SK-N-SH treated with all-trans-retinoic acid at 6 μM for 48 hours (cell line): Measurements from ENCODE around the gene GPC5.

Experiments used
- ATAC-seq: fragments of 200-7000 bp; cut with Tn5 transposase; 3 replicates; pipeline ENCODE4 v1.9.1; 2020; ENCODE audit warnings: mild to moderate bottlenecking, moderate library complexity
- ARNTL ChIP-seq: fragments of 450-650 bp; formaldehyde crosslinking; IDR thresholded peaks from 2 replicates; pipeline ENCODE4 v1.5.0; 2020; ENCODE audit warnings: low read depth, mild to moderate bottlenecking, moderate library complexity, borderline replicate concordance
- BACH2 ChIP-seq: fragments of 250-450 bp; sonication (Bioruptor Pico); IDR thresholded peaks from 2 replicates; pipeline ENCODE4 v1.9.0; 2021; ENCODE audit warnings: mild to moderate bottlenecking, borderline replicate concordance
- CREB5 ChIP-seq: fragments of 250-450 bp; sonication (Bioruptor Pico); IDR thresholded peaks from 2 replicates; pipeline ENCODE4 v1.5.1; 2020; ENCODE audit warnings: low read depth, mild to moderate bottlenecking, moderate library complexity
- CSDC2 ChIP-seq: fragments of 250-450 bp; sonication (Bioruptor Pico); IDR thresholded peaks from 2 replicates; pipeline ENCODE4 v1.5.0; 2020; ENCODE audit warnings: mild to moderate bottlenecking, moderate library complexity
- ESRRG ChIP-seq: fragments of 250-450 bp; sonication (Bioruptor Pico); IDR thresholded peaks from 2 replicates; pipeline ENCODE4 v1.6.1; 2021; ENCODE audit warnings: mild to moderate bottlenecking
- GLIS3 ChIP-seq: fragments of 250-450 bp; sonication (Bioruptor Pico); IDR thresholded peaks from 2 replicates; pipeline ENCODE4 v1.5.0; 2020; ENCODE audit warnings: mild to moderate bottlenecking, moderate library complexity
- ISL1 ChIP-seq: fragments of 250-450 bp; sonication (Bioruptor Pico); IDR thresholded peaks from 2 replicates; pipeline ENCODE4 v2.1.2; 2022; ENCODE audit warnings: mild to moderate bottlenecking, moderate library complexity
- OSR1 ChIP-seq: fragments of 250-450 bp; sonication (Bioruptor Pico); IDR thresholded peaks from 2 replicates; pipeline ENCODE4 v1.8.0; 2022; ENCODE audit warnings: moderate library complexity, mild to moderate bottlenecking, inconsistent platforms
- PPARA ChIP-seq: fragments of 250-450 bp; sonication (Bioruptor Pico); IDR thresholded peaks from 2 replicates; pipeline ENCODE4 v1.5.0; 2020; ENCODE audit warnings: mild to moderate bottlenecking, borderline replicate concordance
- RARB ChIP-seq: fragments of 250-450 bp; sonication (Bioruptor Pico); IDR thresholded peaks from 2 replicates; pipeline ENCODE4 v1.8.0; 2021; ENCODE audit warnings: mild to moderate bottlenecking, moderate library complexity
- TCF4 ChIP-seq: fragments of 250-450 bp; sonication (Bioruptor Pico); IDR thresholded peaks from 2 replicates; pipeline ENCODE4 v1.8.0; 2021; ENCODE audit warnings: mild to moderate bottlenecking, moderate library complexity, borderline replicate concordance
- TOX ChIP-seq: fragments of 250-450 bp; sonication (Bioruptor Pico); IDR thresholded peaks from 2 replicates; pipeline ENCODE4 v1.8.0; 2021; ENCODE audit warnings: mild to moderate bottlenecking, moderate library complexity, borderline replicate concordance
- ZC3H10 ChIP-seq: fragments of 250-450 bp; sonication (Bioruptor Pico); IDR thresholded peaks from 2 replicates; pipeline ENCODE4 v1.5.1; 2021; ENCODE audit warnings: mild to moderate bottlenecking, moderate library complexity
- ZFP3 ChIP-seq: fragments of 250-450 bp; sonication (Bioruptor Pico); IDR thresholded peaks from 2 replicates; pipeline ENCODE4 v1.5.0; 2020; ENCODE audit warnings: mild to moderate bottlenecking, moderate library complexity
- ZFP30 ChIP-seq: fragments of 450-650 bp; formaldehyde crosslinking; IDR thresholded peaks from 2 replicates; pipeline ENCODE4 v1.5.0; 2022; ENCODE audit warnings: mild to moderate bottlenecking, moderate library complexity
- ZNF565 ChIP-seq: fragments of 450-650 bp; formaldehyde crosslinking; conservative IDR thresholded peaks from 2 replicates; pipeline ENCODE4 v1.5.0; 2020; ENCODE audit warnings: low read depth, mild to moderate bottlenecking, moderate library complexity
- ZNF70 ChIP-seq: fragments of 450-650 bp; formaldehyde crosslinking; IDR thresholded peaks from 2 replicates; pipeline ENCODE4 v1.5.0; 2020; ENCODE audit warnings: mild to moderate bottlenecking, moderate library complexity
- ZNF8 ChIP-seq: fragments of 450-650 bp; formaldehyde crosslinking; IDR thresholded peaks from 2 replicates; pipeline ENCODE4 v1.5.0; 2020; ENCODE audit warnings: mild to moderate bottlenecking, moderate library complexity
- TF ChIP-seq, protein P1 (sequence below): fragments of 250-450 bp; sonication (Bioruptor Pico); IDR thresholded peaks from 2 replicates; pipeline ENCODE4 v1.8.0; 2021; ENCODE audit warnings: low read depth, mild to moderate bottlenecking, moderate library complexity, borderline replicate concordance
- TF ChIP-seq, protein P2 (sequence below): fragments of 250-450 bp; sonication (Bioruptor Pico); IDR thresholded peaks from 2 replicates; pipeline ENCODE4 v1.8.0; 2020; ENCODE audit warnings: mild to moderate bottlenecking, moderate library complexity, borderline replicate concordance
- TF ChIP-seq, protein P3 (sequence below): fragments of 250-450 bp; sonication (Bioruptor Pico); IDR thresholded peaks from 2 replicates; pipeline ENCODE4 v1.5.1; 2021; ENCODE audit warnings: mild to moderate bottlenecking, moderate library complexity
- TF ChIP-seq, protein P4 (sequence below): fragments of 250-450 bp; sonication (Bioruptor Pico); IDR thresholded peaks from 2 replicates; pipeline ENCODE4 v1.5.0; 2020; ENCODE audit warnings: mild to moderate bottlenecking, moderate library complexity

The GPC5 gene

DNA sequence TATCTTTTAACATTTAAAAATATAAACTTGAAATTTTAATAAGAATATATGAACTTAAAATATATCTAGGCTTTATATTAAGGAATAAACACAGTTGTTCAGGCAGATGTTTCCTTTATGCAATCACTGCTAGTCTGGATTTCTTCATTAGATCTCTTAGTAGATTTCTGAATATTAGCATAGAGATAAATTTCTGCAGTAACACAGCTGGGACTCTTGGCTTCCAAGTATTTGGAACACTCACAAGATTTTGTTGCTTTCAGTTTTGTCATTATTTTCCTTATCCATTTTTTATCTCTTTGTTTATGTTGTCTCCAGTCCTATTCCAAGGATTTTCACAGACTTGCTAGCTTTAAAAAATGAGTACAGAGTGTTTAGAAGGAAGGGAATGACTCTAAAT, 857.1 kb downstream of the GPC5 start:
- TF ChIP-seq ZNF8 (no peak), ZNF70 (CRISPR knock-in tag) (no peak), OSR1 (no peak), GLIS3 (CRISPR knock-in tag) (no peak), ISL1 (no peak), ZC3H10 (CRISPR knock-in tag) (no peak), CSDC2 (no peak), ESRRG (CRISPR knock-in tag) (no peak), PPARA (no peak)
- TF ChIP-seq, protein P1, sequence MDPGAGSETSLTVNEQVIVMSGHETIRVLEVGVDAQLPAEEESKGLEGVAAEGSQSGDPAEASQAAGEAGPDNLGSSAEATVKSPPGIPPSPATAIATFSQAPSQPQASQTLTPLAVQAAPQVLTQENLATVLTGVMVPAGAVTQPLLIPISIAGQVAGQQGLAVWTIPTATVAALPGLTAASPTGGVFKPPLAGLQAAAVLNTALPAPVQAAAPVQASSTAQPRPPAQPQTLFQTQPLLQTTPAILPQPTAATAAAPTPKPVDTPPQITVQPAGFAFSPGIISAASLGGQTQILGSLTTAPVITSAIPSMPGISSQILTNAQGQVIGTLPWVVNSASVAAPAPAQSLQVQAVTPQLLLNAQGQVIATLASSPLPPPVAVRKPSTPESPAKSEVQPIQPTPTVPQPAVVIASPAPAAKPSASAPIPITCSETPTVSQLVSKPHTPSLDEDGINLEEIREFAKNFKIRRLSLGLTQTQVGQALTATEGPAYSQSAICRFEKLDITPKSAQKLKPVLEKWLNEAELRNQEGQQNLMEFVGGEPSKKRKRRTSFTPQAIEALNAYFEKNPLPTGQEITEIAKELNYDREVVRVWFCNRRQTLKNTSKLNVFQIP (CRISPR knock-in tag): no peak
- TF ChIP-seq, protein P2, sequence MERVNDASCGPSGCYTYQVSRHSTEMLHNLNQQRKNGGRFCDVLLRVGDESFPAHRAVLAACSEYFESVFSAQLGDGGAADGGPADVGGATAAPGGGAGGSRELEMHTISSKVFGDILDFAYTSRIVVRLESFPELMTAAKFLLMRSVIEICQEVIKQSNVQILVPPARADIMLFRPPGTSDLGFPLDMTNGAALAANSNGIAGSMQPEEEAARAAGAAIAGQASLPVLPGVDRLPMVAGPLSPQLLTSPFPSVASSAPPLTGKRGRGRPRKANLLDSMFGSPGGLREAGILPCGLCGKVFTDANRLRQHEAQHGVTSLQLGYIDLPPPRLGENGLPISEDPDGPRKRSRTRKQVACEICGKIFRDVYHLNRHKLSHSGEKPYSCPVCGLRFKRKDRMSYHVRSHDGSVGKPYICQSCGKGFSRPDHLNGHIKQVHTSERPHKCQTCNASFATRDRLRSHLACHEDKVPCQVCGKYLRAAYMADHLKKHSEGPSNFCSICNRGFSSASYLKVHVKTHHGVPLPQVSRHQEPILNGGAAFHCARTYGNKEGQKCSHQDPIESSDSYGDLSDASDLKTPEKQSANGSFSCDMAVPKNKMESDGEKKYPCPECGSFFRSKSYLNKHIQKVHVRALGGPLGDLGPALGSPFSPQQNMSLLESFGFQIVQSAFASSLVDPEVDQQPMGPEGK (CRISPR knock-in tag): no peak
- TF ChIP-seq, protein P3, sequence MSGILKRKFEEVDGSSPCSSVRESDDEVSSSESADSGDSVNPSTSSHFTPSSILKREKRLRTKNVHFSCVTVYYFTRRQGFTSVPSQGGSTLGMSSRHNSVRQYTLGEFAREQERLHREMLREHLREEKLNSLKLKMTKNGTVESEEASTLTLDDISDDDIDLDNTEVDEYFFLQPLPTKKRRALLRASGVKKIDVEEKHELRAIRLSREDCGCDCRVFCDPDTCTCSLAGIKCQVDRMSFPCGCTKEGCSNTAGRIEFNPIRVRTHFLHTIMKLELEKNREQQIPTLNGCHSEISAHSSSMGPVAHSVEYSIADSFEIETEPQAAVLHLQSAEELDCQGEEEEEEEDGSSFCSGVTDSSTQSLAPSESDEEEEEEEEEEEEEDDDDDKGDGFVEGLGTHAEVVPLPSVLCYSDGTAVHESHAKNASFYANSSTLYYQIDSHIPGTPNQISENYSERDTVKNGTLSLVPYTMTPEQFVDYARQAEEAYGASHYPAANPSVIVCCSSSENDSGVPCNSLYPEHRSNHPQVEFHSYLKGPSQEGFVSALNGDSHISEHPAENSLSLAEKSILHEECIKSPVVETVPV (CRISPR knock-in tag): no peak
- ATAC-seq: no peak

DNA sequence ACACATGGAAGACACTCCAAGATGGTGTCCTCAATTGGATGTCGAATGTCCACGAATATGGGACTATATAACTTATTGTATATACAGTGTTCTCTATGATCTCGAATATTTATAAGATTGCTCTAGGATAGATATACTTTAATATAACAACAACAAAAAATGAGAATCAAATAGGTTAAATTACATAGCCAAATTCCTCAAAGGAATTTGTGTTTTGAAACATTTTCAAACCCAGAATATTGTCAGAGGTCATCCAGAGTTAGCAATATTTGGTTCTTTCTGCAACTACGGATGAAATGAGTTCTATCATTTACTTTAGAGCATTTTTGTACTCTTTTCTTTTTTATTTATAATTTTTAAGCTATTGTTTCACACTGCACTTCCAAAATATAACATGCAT, 857.8 kb downstream of the GPC5 start:
- TF ChIP-seq BACH2 (CRISPR knock-in tag): no peak
- TF ChIP-seq ZNF70 (CRISPR knock-in tag): no peak
- no peak for TF ChIP-seq ZC3H10 (CRISPR knock-in tag)
- TF ChIP-seq ZFP30 (CRISPR knock-in tag): no peak
- no peak for TF ChIP-seq TCF4 (CRISPR knock-in tag)
- no peak for TF ChIP-seq CREB5 (CRISPR knock-in tag)
- no peak for TF ChIP-seq ARNTL (CRISPR knock-in tag)
- no peak for TF ChIP-seq CSDC2
- TF ChIP-seq, protein P1 (CRISPR knock-in tag): no peak
- TF ChIP-seq ZNF565 (CRISPR knock-in tag): no peak
- TF ChIP-seq GLIS3 (CRISPR knock-in tag): no peak
- TF ChIP-seq PPARA: no peak
- TF ChIP-seq, protein P2 (CRISPR knock-in tag): no peak
- TF ChIP-seq RARB (CRISPR knock-in tag): no peak
- TF ChIP-seq OSR1: no peak
- TF ChIP-seq, protein P4, sequence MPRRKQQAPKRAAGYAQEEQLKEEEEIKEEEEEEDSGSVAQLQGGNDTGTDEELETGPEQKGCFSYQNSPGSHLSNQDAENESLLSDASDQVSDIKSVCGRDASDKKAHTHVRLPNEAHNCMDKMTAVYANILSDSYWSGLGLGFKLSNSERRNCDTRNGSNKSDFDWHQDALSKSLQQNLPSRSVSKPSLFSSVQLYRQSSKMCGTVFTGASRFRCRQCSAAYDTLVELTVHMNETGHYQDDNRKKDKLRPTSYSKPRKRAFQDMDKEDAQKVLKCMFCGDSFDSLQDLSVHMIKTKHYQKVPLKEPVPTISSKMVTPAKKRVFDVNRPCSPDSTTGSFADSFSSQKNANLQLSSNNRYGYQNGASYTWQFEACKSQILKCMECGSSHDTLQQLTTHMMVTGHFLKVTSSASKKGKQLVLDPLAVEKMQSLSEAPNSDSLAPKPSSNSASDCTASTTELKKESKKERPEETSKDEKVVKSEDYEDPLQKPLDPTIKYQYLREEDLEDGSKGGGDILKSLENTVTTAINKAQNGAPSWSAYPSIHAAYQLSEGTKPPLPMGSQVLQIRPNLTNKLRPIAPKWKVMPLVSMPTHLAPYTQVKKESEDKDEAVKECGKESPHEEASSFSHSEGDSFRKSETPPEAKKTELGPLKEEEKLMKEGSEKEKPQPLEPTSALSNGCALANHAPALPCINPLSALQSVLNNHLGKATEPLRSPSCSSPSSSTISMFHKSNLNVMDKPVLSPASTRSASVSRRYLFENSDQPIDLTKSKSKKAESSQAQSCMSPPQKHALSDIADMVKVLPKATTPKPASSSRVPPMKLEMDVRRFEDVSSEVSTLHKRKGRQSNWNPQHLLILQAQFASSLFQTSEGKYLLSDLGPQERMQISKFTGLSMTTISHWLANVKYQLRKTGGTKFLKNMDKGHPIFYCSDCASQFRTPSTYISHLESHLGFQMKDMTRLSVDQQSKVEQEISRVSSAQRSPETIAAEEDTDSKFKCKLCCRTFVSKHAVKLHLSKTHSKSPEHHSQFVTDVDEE (CRISPR knock-in tag): no peak
- no peak for TF ChIP-seq ESRRG (CRISPR knock-in tag)
- TF ChIP-seq TOX (CRISPR knock-in tag): no peak
- TF ChIP-seq ZFP3 (CRISPR knock-in tag): no peak
- TF ChIP-seq ISL1: no peak
- no peak for ATAC-seq
